Large intestine (tissue), 3 donors: ENCODE results near the gene SLC8B1. TPM values are rescaled to one million over a fixed set of nuclear protein-coding genes. Genes with fewer than 3 reads are reported as not detected.

ENCODE experiments used
- DNase-seq, 2 donors: peaks; one replicate each; pipeline versions ENCODE4 v3.0.0 to v3.0.0-alpha.2; 2013
- H3K27ac ChIP-seq: one replicate; pipeline ENCODE4 v1.5.1; 2013; ENCODE audit warnings: low read length
- H3K27me3 ChIP-seq: 2 replicates; pipeline ENCODE4 v1.6.1; 2013; ENCODE audit warnings: low read length; ENCODE audit not compliant: control insufficient read depth, insufficient read depth
- H3K36me3 ChIP-seq: 2 replicates; pipeline ENCODE4 v1.6.1; 2013; ENCODE audit warnings: low read length; ENCODE audit not compliant: control insufficient read depth, insufficient read depth
- H3K4me1 ChIP-seq: one replicate; pipeline ENCODE4 v1.6.1; 2013; ENCODE audit warnings: low read length; ENCODE audit not compliant: control insufficient read depth, insufficient read depth
- H3K4me3 ChIP-seq: one replicate; pipeline ENCODE4 v1.5.1; 2013; ENCODE audit warnings: low read length
- H3K9me3 ChIP-seq: one replicate; pipeline ENCODE4 v1.6.1; 2013; ENCODE audit warnings: mild to moderate bottlenecking, low read depth, low read length, moderate library complexity; ENCODE audit not compliant: control insufficient read depth
- WGBS: methylation state at CpG from one replicate; pipeline ENCODE4 v1.1.5; 2013; ENCODE audit warnings: low lambda C conversion rate; ENCODE audit not compliant: insufficient coverage; 5-methylcytosine and 5-hydroxymethylcytosine counted together
- polyA plus RNA-seq: library from polyadenylated mRNA; unstranded; fragments of 120-200 nt; gene quantifications from one replicate; pipeline ENCODE4 v1.2.1, GENCODE V29; 2013

Gene SLC8B1
- polyA plus RNA-seq, 1 donor, result 18.1 TPM

DNA sequence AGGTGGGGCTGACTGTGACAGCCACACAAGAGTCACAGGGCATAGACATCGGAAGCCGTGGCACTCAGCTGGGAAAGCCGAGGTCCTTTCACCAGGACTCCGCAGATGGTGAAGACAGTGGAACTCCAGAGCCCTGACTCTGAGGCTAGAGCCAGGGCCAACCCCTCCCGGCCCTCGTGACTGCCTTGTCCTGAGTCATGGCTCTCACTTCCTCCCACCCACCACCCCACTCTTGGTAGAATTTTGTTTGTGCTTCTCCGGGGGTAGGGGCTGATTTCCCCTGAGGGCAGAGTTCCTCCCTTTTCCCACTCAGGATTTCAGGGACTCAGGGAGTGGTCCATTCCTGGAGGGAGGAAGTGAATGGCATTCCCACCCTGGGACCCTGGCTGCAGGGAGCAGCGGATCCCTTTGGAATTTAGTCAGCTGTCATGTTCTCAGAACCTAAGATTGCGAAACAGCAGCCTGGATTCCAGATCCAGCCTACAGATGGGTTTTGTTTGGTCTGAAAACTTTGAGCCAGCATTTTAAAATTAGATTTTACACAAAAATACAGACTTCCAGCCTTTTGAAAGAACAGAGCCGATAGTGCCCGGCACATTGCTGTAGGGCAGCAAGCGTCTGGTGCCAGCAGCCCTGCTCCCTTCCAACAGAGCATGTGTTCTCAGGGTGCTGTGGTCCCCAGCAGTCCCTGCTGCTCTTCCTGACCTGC lies 62.9 kb downstream of the SLC8B1 start:
- no peak overlapping the region for H3K27ac ChIP-seq
- 90% methylated on average over 2 of the region's 12 CpGs for WGBS
- no peaks in the 10 kb centered on the region for H3K27me3 ChIP-seq
- peaks cover 5% of the 10 kb centered on the region for H3K4me1 ChIP-seq
- H3K9me3 ChIP-seq, result no peaks in the 10 kb centered on the region
- H3K4me3 ChIP-seq, result no peak overlapping the region
- peak in 1 of 2 donors; percentile 31 for DNase-seq
- peaks cover 73% of the 10 kb centered on the region for H3K36me3 ChIP-seq

DNA sequence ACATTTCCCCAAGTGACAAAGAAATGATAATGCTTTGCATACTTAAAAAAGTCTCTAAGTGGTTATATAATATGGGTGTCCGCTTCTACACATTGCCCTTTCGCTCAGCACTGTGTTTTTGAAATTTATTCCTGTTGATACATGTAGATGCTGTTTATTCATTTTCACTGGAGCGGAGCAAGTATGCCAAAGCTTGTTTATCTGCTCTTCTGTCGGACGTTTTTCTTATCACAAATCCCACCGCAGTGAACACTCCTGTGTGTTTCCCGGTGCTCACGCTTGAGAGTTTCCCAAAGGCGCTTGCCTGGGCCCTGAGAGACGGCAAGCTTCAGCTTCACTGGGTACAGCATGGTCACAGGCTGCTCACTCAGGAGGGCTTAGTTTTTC lies 63.5 kb downstream of the SLC8B1 start:
- H3K4me1 ChIP-seq, result peaks cover 5% of the 10 kb centered on the region
- 100% methylated on average over 2 of the region's 10 CpGs for WGBS
- no peak for DNase-seq
- H3K27me3 ChIP-seq, result no peaks in the 10 kb centered on the region
- H3K27ac ChIP-seq, result no peak overlapping the region
- peaks cover 73% of the 10 kb centered on the region for H3K36me3 ChIP-seq
- H3K4me3 ChIP-seq, result no peak overlapping the region
- no peaks in the 10 kb centered on the region for H3K9me3 ChIP-seq

DNA sequence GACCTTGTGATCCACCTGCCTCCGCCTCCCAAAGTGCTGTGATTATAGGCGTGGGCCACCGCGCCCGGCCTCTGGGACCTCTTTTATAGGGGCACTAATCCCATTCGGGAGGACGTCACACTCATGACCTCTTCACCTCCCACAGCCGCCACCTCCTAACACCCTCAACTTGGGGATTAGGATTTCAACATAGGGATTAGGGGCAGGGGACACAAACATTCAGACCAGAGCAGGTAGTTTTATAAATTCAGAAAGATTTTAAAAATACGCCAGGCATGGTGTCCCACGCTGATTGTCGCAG lies 64.2 kb downstream of the SLC8B1 start:
- Histone ChIP-seq H3K27me3 (no peaks in the 10 kb centered on the region), H3K27ac (no peak overlapping the region), H3K4me1 (peaks cover 5% of the 10 kb centered on the region), H3K4me3 (no peak overlapping the region), H3K36me3 (peaks cover 74% of the 10 kb centered on the region), H3K9me3 (no peaks in the 10 kb centered on the region)
- DNase-seq, result no peak
- WGBS, result no CpG with 5 or more reads among the region's 11 CpGs

DNA sequence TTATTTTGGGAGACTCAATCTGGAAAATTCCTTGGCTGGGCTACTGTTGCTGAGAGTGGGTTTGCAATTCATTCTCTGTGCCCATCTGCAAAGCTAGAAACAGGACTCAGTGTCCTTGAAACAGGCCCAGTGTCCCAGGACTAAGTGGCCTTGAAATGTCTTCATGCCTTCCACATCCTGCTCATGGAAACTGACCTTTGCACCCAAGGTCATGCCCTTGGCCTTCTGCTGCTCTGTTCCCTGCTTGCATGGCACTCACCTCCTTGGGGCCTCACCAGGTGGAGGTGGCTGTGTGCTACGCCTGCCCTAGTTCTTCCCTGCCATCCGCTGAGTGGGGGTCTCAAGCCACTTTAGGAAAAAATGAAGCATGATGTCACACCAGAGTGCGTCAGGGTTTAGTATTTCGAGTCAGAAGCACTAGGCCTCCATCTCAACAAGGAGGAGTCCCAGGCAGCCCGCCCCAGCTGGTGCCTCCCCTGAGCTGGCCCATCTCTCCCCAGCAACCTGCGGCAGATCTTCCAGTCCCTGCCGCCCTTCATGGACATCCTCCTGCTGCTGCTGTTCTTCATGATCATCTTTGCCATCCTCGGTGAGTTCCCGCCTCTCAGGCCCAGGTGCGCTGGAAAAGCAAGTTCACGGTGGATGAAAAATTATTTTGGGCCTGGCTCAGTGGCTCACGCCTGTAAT lies 65.5 kb downstream of the SLC8B1 start:
- no peak overlapping the region for H3K4me3 ChIP-seq
- DNase-seq, result no peak
- no peaks in the 10 kb centered on the region for H3K27me3 ChIP-seq
- 100% methylated on average over 3 of the region's 12 CpGs for WGBS
- no peaks in the 10 kb centered on the region for H3K9me3 ChIP-seq
- H3K36me3 ChIP-seq, result peaks cover 73% of the 10 kb centered on the region
- no peak overlapping the region for H3K27ac ChIP-seq
- H3K4me1 ChIP-seq, result peaks cover 5% of the 10 kb centered on the region

DNA sequence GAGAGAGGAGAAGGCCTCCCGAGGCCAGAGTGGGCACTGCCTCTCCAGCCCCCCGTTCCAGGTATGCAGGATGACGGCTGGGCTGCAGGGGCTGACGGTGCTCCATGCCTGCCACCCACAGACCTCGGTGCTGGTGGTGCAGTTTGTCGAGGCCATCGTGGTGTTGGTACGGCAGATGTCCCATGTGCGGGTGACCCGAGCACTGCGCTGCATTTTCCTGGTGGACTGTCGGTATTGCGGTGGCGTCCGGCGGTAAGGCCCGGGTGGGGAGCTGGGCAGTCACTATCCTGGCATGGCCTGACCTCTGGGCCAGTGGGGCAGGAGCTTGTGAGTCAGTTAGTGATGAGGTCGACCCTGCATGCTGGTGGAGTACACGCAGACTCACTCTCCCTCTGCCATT lies 66.3 kb downstream of the SLC8B1 start:
- Histone ChIP-seq H3K9me3 (no peaks in the 10 kb centered on the region), H3K27me3 (no peaks in the 10 kb centered on the region), H3K4me1 (peaks cover 5% of the 10 kb centered on the region), H3K4me3 (no peak overlapping the region), H3K27ac (no peak overlapping the region), H3K36me3 (peaks cover 72% of the 10 kb centered on the region)
- no CpG with 5 or more reads among the region's 19 CpGs for WGBS
- DNase-seq, result no peak

DNA sequence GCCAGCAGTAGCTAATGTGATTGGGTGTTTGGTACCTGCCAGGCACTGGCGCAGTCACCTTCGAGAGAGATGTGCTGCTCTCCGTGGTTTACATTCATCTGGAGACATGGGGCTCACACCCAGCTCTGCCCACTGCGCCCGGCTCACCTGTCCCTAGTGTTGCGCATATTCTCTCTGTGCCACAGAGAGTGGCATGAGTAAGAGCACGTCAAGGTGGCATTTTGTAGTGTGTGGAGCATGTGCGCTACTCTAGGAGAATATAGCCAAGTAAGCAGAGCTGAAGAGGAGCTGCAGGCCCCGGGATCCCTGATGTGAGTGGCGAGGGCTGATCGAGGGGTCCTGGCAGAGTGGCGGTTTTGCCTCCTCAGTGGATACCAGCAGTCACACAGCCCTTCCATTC lies 66.8 kb downstream of the SLC8B1 start:
- Histone ChIP-seq H3K27ac (no peak overlapping the region), H3K4me3 (no peak overlapping the region), H3K36me3 (peaks cover 71% of the 10 kb centered on the region), H3K9me3 (no peaks in the 10 kb centered on the region), H3K4me1 (peaks cover 5% of the 10 kb centered on the region), H3K27me3 (no peaks in the 10 kb centered on the region)
- WGBS, result no CpG with 5 or more reads among the region's 12 CpGs
- no peak for DNase-seq

DNA sequence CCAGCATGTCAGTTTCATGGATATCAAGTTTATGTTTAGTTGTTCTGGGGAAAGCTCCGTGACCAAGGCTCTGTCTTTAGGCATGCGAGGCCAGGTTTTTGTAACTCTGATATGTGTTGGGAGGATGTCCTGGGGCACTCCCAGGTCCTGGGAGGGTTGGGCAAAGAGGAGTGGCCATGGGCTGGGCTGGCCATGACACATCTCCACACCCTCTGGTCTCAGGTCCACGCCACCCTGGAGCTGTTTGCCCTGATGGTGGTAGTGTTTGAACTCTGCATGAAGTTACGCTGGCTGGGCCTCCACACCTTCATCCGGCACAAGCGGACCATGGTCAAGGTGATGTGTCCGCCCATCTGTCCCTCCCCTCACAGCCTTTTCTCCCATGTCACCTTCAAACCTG lies 67.3 kb downstream of the SLC8B1 start:
- peaks cover 69% of the 10 kb centered on the region for H3K36me3 ChIP-seq

DNA sequence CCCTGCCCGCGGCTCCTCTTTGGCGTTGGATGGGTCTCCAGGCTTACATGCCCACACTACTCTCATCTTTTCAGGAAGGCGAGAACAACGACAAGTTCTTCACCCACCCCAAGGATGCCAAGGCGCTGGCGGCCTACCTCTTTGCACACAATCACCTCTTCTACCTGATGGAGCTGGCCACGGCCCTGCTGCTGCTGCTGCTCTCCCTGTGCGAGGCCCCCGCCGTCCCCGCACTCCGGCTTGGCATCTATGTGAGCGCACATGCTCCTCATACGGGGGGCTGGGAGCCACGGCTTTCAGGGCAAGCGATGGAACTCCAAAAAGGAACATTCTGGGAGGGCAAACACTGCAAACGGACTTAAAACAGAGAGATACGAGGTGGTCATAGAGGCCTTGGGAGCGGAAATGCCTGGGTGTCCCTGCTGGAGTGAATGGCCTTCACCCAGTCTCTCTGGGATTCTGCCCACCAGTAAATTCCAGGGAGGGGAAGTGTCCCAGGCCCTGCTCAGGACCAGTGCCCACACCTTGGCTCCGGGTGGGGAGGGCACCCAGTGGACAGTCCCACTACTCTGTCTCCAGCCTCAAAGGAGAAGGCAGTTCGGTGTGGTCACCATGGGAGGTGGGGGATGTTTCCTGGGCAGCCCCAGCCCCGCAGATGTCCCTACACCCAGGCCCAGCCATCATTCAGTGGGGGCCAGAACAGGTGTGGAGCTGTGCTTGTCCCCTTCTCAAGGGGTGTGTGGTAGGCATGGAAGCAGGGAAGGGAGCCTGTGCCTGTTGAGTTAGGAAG lies 68.6 kb downstream of the SLC8B1 start:
- Histone ChIP-seq H3K36me3 (peaks cover 65% of the 10 kb centered on the region), H3K4me1 (no peaks in the 10 kb centered on the region), H3K27ac (no peak overlapping the region), H3K27me3 (no peaks in the 10 kb centered on the region), H3K9me3 (no peaks in the 10 kb centered on the region), H3K4me3 (no peak overlapping the region)
- no CpG with 5 or more reads among the region's 23 CpGs for WGBS
- no peak for DNase-seq

More for the DNA sequence above, 67.3 kb downstream of the SLC8B1 start:
- Histone ChIP-seq H3K4me3 (no peak overlapping the region), H3K27ac (no peak overlapping the region), H3K4me1 (peaks cover 5% of the 10 kb centered on the region), H3K9me3 (no peaks in the 10 kb centered on the region), H3K27me3 (no peaks in the 10 kb centered on the region)
- WGBS, result 100% methylated on average over 1 of the region's 7 CpGs
- DNase-seq, result no peak

DNA sequence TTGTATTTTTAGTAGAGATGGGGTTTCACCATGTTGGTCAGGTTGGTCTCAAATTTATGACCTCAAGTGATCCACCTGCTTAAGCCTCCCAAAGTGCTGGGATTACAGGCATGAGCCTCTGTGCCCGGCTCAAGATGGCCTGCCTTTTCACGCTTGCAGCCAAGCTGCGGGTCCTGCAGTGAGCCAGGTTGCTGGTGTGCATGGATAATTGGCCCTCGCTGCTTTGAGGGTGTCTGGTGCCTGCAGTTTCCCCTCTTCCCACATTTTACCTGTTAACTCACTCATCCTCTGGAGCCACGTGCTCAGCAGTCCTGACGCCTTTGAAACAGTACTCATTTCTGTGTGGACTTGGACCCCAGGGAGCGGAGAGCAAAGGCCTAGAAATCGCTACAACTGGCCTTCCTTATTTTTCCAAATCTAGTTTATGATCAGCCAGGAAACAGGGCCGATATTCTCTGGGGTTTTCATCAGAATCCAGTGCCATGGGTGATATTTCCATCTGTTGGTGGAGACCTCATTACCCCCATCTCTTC lies 71.4 kb downstream of the SLC8B1 start:
- peak; percentile 35 to 53 for DNase-seq
- Histone ChIP-seq H3K4me3 (no peak overlapping the region), H3K27ac (no peak overlapping the region), H3K4me1 (peaks cover 13% of the 10 kb centered on the region), H3K27me3 (no peaks in the 10 kb centered on the region), H3K36me3 (peaks cover 50% of the 10 kb centered on the region), H3K9me3 (no peaks in the 10 kb centered on the region)
- WGBS, result no CpG with 5 or more reads among the region's 9 CpGs

DNA sequence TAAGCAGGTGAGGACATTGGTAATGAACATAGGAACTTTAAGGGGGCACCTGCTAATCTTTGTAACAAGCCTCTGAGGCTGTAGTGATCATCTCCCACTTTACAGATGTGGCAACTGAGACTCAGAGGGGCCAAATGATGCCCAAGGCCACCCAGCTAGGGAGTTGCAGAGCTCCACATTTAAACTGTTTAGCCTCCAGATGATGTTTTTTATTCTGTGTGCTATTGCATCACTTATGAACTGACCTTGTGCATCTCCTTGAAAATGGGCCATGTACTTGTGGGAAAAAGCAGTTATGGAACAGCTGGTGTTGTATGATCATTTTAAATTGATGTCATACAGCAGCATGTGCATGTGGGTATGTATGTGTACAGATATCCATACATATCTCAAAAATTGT lies 72.2 kb downstream of the SLC8B1 start:
- H3K9me3 ChIP-seq, result no peaks in the 10 kb centered on the region
- peaks cover 13% of the 10 kb centered on the region for H3K4me1 ChIP-seq
- H3K27me3 ChIP-seq, result no peaks in the 10 kb centered on the region
- DNase-seq, result no peak
- no peak overlapping the region for H3K4me3 ChIP-seq
- H3K27ac ChIP-seq, result no peak overlapping the region
- H3K36me3 ChIP-seq, result peaks cover 42% of the 10 kb centered on the region
